Colonic mucosa (tissue), 4 donors: ENCODE measurements around the gene EPSTI1. TPM values are rescaled to one million over a fixed set of nuclear protein-coding genes. Genes with fewer than 3 reads are reported as not detected.

ENCODE experiments used
- DNase-seq: peaks from one replicate; pipeline ENCODE4 v3.0.0-alpha.2; 2020
- H3K27ac ChIP-seq: fragments of 200-600 bp; one replicate; pipeline ENCODE4 v1.8.0; 2021
- H3K27me3 ChIP-seq: fragments of 200-600 bp; one replicate; pipeline ENCODE4 v1.8.0; 2021
- H3K36me3 ChIP-seq: fragments of 200-600 bp; one replicate; pipeline ENCODE4 v1.8.0; 2021
- H3K4me1 ChIP-seq: fragments of 200-600 bp; one replicate; pipeline ENCODE4 v1.8.0; 2021; ENCODE audit warnings: mild to moderate bottlenecking
- H3K4me3 ChIP-seq: fragments of 200-600 bp; one replicate; pipeline ENCODE4 v1.8.0; 2021
- H3K9ac ChIP-seq, 2 donors: one replicate each; pipeline ENCODE4 v1.7.0; 2013; ENCODE audit warnings: control low read depth in 2 of 2, low read depth in 2 of 2, low read length in 2 of 2
- H3K9me3 ChIP-seq: fragments of 200-600 bp; one replicate; pipeline ENCODE4 v1.8.0; 2021
- CTCF ChIP-seq: fragments of 200-600 bp; IDR thresholded peaks from one replicate; pipeline ENCODE4 v1.8.0; 2022; ENCODE audit warnings: antibody characterized with exemption, mild to moderate bottlenecking
- intact Hi-C: fragments of 100-400 bp; cut with DNase I; formaldehyde crosslinking; loops from one replicate; pipeline ENCODE4 v1.14.1; 2022
- total RNA-seq, 2 donors: library from RNA; stranded (reverse); fragmentation: NEBNext Ultra II Directional in 1 of 2; extraction: Animal tissue kit (Norgen Biotek cat#: 25700) in 1 of 2; gene quantifications; one replicate each; pipeline ENCODE4 v1.2.1, GENCODE V29; 2021
- donor health status: healthy.
- donor health status: DM: no; HTN: no; CAD: no.
- donor health status: DM: no; HTN: no; CAD: no.

Gene EPSTI1
- total RNA-seq, 2 donors from 2014 or later: 5.4 to 16.8 TPM

GRCh38 chr13:43003729-43004128 lies 11.7 kb upstream of the EPSTI1 start:
- intact Hi-C loops: no loop called here
- no peaks in the 10 kb centered on the region for H3K27me3 ChIP-seq
- no peak overlapping the region for H3K27ac ChIP-seq
- H3K4me3 ChIP-seq: no peak overlapping the region
- H3K4me1 ChIP-seq: no peaks in the 10 kb centered on the region
- DNase-seq: no peak
- H3K36me3 ChIP-seq: no peaks in the 10 kb centered on the region
- TF ChIP-seq CTCF: no peak
- H3K9ac ChIP-seq: no peak overlapping the region
- H3K9me3 ChIP-seq: no peaks in the 10 kb centered on the region

GRCh38 chr13:43003010-43003409 lies 11.0 kb upstream of the EPSTI1 start:
- no peaks in the 10 kb centered on the region for H3K9me3 ChIP-seq
- no peaks in the 10 kb centered on the region for H3K4me1 ChIP-seq
- no peak for TF ChIP-seq CTCF
- no peaks in the 10 kb centered on the region for H3K27me3 ChIP-seq
- H3K4me3 ChIP-seq: no peak overlapping the region
- intact Hi-C loops: no loop called here
- no peak overlapping the region for H3K27ac ChIP-seq
- no peak overlapping the region for H3K9ac ChIP-seq
- no peak for DNase-seq
- no peaks in the 10 kb centered on the region for H3K36me3 ChIP-seq

- H3K27ac ChIP-seq: no peak overlapping the region
- no peak for DNase-seq
- intact Hi-C loops: no loop called here
- TF ChIP-seq CTCF: no peak
- H3K27me3 ChIP-seq: no peaks in the 10 kb centered on the region
- no peaks in the 10 kb centered on the region for H3K4me1 ChIP-seq
- H3K4me3 ChIP-seq: no peak overlapping the region
- no peaks in the 10 kb centered on the region for H3K9me3 ChIP-seq
- H3K36me3 ChIP-seq: no peaks in the 10 kb centered on the region
- H3K9ac ChIP-seq: no peak overlapping the region
Measured at GRCh38 chr13:43002021-43002420, 10.0 kb upstream of the EPSTI1 start.

- Histone ChIP-seq H3K9ac (no peak overlapping the region), H3K36me3 (no peaks in the 10 kb centered on the region), H3K27ac (no peak overlapping the region), H3K9me3 (no peaks in the 10 kb centered on the region), H3K4me3 (no peak overlapping the region), H3K4me1 (no peaks in the 10 kb centered on the region), H3K27me3 (no peaks in the 10 kb centered on the region)
- intact Hi-C loops: no loop called here
- TF ChIP-seq CTCF: no peak
- DNase-seq: no peak
Measured at GRCh38 chr13:43000676-43001075, 8.6 kb upstream of the EPSTI1 start.

- H3K9me3 ChIP-seq: no peaks in the 10 kb centered on the region
- no peak for TF ChIP-seq CTCF
- no peak for DNase-seq
- H3K4me1 ChIP-seq: no peaks in the 10 kb centered on the region
- H3K4me3 ChIP-seq: no peak overlapping the region
- no peak overlapping the region for H3K9ac ChIP-seq
- H3K36me3 ChIP-seq: no peaks in the 10 kb centered on the region
- no peaks in the 10 kb centered on the region for H3K27me3 ChIP-seq
- no peak overlapping the region for H3K27ac ChIP-seq
- intact Hi-C loops: no loop called here
Measured at GRCh38 chr13:42999491-42999890, 7.5 kb upstream of the EPSTI1 start.

- Histone ChIP-seq H3K36me3 (no peaks in the 10 kb centered on the region), H3K9me3 (no peaks in the 10 kb centered on the region), H3K27ac (no peak overlapping the region), H3K4me1 (peaks cover 4% of the 10 kb centered on the region), H3K4me3 (no peak overlapping the region), H3K9ac (no peak overlapping the region), H3K27me3 (no peaks in the 10 kb centered on the region)
- TF ChIP-seq CTCF: no peak
- DNase-seq: no peak
- intact Hi-C loops: no loop called here
Measured at GRCh38 chr13:42997381-42997780, 5.3 kb upstream of the EPSTI1 start.
